Suppressor macrophage treated with lipopolysaccharide for 4 hours (primary cell): ENCODE results near the gene SLC8B1.

ENCODE experiments used
- DNase-seq: peaks from one replicate; pipeline ENCODE4 v3.0.0-alpha.2; 2020

The SLC8B1 gene

DNA sequence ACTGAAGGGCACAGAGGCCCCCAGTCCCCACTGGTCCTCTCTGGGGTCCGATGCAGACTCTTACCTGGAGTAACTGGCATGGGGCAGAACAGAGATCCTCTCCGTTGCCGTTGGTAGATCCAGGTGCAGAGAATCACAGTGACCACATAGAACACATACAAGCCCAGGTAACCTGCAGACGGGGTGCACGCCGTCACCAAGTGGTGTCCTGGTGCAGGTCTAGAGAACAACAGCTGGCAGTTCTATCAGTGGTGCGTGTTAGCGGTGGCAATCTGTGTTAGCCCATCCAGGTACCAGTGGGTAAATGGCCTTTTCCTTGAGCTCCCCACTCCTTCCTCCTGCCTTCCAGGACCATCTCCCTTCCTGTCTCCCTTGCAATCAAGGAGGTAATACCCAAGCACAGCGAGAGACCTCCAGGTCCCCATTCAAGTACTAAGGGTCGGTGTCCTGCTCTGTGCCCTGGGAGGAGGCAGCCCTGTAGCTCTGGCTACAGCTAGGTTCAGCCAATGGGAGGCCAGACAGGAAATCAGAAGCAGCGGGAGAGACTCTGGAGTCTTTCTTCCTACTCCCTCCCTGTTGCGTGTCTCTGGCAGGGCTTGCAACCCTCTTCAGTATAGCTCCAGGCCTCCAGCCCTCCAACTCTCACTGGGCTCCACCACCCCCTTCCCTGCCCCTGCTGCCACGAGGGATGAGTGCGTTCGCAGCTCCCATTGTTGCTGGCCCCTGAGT, 15.8 kb downstream of the SLC8B1 start:
- no peak for DNase-seq

DNA sequence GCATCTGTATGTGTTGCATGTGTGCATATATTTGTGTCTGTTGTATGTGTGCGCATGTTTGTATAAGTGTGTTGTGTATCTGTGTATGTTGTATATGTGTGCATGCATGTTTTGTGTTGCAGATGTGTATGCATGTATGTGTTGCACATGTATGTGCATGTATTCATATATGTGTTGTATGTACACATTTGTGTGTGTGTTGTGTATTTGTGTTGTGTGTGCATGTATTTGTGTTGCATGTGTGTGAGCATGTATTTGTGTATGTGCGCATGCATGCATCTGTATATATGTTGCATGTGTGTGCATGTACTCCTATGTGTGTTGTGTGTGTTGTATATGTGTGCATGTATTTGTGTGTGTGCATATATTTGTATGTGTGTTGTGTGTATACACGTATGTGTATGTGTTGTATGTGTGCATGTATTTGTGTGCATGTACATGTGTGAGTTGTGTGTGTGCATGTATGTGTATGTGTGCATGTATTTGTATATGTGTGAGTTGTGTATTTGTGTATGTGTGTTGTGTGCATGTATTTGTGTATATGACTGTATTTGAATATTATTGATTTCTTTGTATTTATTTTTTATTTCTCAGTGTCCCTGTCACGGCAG, 16.8 kb downstream of the SLC8B1 start:
- DNase-seq = no peak

DNA sequence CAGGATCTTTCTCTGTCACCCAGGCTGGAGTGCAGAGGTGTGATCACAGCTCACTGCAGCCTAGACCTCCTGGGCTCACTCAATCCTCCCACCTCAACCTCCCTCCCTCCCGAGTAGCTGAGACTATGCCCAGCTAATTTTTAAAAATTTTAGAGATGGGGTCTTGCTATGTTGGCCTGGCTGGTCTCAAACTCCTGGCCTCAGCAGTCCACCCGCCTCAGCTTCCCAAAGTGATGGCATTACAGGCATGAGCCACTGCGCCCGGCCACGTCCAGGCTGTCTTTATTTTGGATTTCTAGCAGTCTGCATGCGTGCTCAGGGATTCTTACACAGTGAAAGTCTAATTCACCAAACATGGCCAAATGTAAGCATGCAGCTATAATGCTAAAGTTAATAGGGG, 17.8 kb downstream of the SLC8B1 start:
- DNase-seq = no peak

DNA sequence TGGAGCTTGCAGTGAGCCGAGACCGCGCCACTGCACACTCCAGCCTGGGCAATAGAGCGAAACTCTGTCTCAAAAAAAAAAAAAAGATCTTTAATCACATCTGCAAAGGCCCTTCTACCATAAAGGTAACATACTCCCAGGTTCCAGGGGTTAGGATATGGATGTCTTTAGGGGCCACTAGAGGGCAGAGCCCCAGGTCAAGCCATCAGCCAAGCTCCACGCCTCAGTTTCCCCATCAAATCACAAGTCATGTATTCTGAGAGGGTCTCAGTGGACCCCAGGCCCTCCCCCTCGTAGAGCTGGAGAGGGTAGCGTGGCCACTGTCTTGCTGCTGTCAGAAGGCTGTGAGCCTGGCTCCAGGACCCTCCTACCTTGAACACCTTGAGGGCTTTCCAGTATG, 18.8 kb downstream of the SLC8B1 start:
- DNase-seq = no peak

DNA sequence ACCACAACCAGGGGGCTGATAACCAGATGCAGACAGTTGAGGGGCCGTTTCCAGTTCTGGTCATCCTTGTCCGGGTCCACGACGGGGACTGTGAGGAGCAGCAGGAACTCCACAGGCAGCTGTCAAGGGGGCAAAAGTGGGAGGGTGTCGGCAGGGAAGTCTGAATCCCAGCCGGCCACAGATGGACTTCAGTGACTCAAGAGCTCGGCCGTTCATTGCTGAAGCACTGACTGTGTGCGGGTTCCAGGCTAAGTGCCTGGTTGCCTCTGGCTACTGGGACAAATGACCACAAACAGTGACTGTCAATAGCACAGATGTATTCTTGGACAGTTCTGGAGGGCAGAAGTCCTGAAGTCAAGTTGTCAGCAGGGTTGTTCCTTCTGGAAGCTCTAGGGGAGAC, 19.6 kb downstream of the SLC8B1 start:
- DNase-seq = no peak

DNA sequence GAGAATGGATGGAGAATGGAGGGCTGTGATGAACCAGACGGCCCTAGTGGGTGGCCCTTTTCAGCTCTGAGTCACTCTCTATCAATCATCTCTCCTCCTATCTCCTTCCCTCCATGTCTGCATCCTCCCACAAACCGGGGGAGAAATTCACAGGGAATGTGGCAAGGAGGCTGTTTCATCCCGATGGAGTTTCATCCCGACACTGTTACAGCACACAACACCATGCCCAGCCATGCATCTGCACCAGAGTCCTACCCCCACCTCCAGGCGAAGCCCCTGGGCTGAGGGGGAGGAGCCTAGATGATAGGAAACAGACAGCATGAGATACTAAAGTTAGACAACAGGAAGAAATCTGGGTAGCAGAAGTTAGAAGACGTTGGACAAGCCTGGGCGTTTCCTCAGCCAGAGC, 20.8 kb downstream of the SLC8B1 start:
- DNase-seq = no peak

DNA sequence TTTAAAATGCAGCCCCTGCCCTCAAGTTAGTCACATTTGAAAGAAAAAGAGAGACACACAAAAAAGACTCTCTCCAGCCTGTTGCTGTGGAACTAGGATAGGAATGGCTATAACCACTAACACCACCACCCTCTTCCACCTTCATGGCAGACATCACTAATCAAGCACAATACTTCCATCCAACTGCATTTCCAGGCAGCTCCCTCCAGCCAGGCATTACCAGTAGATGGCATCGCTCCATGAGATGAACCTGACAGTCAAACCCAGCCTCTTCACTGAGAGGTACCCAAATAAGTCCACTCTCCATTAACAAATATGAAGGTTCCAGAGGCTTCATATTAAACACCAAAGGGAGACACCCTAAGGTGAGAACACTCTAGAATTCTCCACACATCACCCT, 24.4 kb downstream of the SLC8B1 start:
- DNase-seq = no peak

DNA sequence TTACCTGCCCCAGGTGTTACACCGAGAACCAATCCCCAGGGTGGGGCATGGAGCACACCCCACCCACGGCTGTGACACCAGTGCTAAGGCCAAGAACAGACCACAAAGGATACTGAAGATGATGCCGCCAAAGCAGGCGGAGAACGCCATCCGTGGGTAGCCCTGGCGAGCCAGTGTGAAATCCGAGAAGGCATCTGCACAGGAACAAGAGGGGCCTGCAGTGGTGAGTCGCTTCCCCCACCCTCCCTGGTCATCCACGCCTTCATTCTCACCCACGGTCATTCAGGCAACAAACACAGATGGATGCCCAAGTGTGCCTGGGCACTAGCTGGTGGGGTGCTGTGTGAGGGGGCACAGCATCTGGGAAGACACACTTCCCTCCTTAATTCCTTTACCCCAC, 28.5 kb downstream of the SLC8B1 start:
- no peak for DNase-seq

DNA sequence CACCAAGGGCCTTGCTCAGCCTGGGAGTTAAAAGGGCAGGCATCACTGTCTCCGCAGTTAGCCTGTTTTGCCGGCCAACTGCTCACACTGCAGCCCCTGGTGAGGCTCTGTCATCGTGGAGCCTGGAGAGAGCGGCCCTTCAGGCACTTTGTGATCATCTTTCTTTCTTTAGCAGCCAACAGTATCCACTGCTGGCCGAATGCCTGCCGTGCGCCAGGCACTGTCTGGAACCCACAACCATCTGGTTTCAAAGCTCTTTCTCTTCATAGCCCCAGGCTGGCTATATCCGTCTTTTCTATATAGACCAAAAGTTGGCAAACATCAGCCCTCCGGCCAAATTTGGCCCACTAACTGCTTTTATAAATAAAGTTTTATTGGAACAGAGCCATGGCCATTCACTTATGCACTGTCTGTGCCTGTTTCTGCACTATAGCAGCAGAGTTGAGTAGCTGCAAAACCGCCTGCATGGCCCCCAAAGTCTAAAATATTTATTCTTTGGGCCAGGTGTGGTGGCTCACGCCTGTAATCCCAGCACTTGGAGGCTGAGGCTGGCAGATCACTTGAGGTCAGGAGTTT, 29.5 kb downstream of the SLC8B1 start:
- DNase-seq = no peak

DNA sequence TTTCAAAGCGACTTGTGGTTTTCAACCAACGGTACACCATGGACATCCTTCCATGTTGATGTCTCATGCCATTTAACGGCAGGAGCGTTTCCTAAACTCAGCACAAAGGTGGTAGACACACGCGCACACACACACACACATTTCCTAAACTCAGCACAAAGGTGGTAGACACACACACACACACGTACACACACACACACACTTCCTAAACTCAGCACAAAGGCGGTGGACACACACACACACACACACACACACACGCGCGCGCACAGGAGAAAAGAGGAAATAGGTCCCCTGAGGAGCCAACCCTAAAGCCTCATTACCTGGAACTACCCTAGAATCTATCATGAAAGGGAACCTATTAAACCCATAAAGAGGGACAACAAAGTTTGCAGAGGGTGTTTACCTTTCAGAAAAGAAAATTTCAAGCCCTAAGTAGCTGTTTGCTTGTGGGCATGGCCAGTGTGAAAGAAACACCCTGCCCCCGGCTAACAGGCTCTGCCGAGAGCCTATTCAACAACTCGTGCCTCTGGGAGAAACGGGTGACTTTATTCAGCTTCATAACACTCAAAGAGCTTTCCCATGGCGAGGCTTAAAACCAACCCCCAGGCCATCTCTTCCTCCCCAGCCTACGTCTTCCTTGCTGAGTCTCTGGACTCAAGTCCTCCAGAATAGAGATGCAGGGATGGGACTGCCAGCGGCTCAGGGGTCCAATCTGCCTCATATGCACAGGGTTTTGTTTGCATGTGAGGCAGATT, 31.8 kb downstream of the SLC8B1 start:
- peak; percentile 51 for DNase-seq

DNA sequence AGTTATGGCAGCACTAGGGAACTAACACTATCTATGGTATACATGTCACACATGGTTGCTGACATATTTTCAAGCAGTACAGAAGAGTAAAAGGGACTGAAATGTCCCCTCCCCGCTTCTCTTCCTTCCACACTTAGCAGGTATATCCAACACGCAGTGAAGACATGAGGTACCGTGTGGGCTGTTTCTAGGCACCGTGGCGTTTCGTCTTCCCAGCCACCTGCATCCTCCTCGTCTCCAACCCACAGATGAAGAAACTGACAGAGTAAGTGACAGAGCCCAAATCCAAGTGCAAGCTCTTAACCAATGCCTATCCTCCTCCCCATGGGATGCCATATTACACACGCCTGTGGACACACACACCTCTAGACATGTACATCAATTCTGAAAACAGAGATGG, 32.4 kb downstream of the SLC8B1 start:
- no peak for DNase-seq

DNA sequence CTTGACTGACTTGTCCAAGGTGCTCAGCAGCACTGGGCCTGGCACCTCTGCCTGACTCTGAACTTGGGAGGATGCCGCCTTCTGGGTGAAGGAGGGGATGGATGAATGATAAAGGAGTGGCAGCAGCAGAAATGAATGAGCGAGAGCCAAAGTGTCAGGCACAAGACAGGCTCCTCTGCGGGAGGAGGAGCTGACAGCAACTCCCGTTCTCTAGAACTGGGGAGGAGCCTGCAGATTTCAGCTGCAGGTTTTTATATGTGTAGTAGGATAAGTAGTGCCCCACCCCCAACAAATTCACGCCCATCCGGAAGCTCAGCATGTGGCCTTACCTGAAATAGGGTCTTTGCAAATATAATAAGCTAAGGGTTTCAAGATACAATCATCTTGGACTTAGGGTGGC, 33.1 kb downstream of the SLC8B1 start:
- no peak for DNase-seq

DNA sequence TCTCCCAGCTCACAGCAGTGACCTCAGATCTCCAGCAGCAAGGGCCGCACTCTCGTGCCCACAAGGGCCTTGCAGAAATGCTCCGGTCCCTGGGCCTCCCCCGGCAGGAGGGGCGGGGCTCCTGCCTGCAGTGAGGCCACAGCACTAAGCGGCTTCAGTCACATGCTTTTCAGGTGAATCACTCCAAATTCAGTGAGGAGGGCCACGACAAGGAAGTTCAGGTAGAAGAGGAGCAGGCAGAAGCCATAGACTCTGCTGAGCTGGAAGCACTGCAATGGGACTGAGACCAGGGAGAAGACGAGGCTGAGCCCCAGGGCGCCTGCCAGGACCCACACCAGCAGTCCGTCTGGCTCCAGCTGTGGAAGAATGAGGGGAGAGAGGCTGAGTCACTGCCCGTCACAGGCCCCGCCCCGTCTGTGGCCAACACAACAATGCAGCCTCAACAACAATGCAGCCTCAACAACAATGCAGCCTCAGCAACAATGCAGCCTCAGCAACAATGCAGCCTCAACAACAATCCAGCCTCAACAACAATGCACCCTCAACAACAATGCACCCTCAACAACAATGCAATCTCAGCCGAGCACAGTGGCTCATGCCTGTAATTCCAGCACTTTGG, 35.2 kb downstream of the SLC8B1 start:
- DNase-seq = no peak

DNA sequence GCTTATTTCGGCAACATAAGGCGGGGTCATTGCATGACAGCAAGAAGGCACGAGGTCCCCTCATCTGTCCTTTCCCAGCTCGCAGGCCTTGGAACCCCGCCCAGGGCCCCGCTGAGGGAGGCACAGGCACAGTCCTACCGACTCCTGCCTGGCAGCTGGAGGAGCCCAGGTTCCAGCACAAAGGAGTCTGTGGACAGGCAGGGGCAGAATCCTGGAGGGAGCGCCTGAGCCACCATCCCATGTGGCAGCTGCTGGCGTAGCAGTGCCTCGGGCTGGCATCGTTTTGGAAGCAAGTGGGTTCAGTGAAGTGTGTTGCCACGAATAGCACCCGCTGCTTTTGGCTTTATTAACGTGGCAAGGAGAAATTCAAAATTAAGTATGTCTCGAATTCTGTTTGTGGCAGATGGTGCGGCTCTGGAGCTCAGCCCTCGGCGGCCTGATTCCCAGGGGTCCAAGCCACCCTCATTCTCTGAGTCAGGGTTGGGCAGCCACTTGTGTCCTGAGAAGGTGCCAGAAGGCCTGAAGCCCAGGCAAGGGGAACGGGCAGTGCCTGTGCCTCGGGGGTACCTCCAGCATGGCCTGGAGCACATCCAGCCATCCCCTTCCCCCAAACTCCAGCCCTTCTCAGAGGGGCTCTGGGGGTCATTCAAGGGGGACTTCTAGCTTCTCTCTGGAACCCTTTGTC, 35.9 kb downstream of the SLC8B1 start:
- DNase-seq = no peak

DNA sequence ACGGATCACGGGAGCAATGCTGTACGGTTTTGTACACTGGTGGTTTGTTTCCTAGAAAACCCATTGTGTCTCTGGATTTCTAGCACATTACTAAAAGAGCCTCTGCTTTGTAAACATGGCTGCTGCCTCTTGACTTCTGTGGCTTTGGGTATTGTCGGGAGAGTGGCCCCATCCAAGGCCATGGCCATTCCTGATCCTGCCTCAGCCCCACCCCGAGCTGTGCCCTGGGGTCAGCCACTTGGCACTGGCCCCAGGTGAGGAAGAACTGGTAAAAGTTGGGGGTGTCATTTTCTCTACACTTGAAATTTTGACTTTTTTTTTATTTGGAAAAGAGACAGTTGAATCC, 36.5 kb downstream of the SLC8B1 start:
- DNase-seq = no peak

DNA sequence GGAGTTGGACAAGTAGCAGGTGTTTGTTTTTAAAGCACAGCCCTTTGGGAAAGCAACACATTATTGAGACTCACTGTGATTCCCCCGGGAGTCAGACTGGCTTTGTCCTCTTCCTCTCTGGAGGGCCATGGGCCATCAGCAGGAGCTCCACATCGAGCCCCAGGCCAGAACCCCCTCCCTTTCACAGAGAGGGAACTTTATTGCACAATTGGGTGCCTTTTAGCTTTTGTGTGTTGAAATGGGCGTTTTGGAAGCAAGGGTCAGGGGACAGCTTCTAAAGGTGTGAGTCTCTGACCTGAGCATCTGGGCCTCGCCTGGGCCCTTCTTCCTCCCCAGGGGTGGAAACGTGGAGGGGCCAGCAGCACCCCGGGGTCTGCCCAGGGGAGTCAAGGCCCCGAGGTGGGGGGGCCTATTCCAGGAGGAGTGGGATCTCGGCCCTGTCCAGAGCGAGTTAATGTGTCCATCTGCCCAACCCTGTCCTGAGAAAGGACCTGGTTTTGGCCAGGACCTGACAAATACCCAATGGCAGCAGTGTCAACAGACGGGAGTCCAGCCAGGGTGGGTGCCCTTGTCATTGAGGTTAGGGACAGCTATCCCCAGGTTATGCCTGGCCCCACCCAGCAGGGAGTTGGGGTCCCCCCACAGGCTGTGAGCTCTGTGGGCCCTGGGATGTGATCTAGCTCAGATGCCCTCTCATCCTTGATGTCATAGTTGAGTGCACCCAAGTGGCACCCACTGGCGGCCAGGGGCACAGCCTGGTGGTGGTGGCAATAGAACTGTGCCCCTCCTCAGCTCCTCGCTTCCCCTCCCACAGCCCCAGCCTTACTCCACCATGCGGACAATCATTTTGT, 37.1 kb downstream of the SLC8B1 start:
- DNase-seq = no peak

DNA sequence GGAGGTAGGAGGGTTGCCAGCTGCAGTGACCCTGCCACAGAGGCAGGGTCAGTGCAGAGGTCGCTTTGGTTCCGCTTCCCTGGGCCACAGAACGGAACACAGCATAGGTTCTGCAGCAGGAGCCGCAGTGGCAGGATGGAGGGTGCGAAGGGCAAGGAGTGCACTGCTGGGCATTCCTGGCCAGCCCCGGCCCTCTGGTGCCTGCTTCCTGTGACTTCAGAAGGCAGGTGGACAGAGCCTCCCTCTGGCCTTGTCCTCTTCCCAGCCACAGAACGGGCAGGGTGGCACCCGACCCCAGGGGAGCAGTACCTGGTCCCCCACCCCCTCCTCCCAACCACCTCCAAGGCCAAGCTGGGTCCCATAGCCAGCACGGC, 37.7 kb downstream of the SLC8B1 start:
- no peak for DNase-seq

DNA sequence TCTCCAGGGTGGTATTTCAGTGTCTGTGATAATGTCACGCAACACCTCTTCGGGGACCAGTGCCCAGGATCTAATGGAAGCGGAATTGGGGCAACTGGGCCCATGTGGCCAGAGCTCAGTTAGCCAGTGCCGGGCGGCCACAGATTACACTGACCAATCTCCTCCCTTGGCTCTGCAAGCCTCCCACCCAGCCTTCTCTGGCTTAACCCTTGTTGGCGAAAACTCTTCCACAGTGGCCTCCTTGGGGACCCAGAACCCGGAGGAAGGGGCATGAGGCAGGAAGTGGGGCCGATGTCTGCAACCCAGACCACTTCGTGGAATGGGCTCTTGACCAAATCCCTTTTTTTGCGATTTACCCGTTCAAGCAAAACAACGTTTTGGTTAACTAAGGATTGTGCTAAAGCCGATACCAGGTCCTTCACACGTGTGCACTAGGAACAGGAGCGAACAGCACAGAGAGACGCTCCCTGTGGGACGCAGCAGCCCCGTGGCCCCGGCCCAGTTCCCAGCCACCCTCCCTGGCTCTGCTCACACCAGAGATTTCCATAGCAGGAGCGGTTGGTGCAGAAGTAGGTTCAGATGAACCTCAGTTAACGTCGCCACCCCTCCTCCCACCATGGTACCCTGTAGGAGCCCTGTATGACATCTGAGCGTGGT, 38.2 kb downstream of the SLC8B1 start:
- no peak for DNase-seq

DNA sequence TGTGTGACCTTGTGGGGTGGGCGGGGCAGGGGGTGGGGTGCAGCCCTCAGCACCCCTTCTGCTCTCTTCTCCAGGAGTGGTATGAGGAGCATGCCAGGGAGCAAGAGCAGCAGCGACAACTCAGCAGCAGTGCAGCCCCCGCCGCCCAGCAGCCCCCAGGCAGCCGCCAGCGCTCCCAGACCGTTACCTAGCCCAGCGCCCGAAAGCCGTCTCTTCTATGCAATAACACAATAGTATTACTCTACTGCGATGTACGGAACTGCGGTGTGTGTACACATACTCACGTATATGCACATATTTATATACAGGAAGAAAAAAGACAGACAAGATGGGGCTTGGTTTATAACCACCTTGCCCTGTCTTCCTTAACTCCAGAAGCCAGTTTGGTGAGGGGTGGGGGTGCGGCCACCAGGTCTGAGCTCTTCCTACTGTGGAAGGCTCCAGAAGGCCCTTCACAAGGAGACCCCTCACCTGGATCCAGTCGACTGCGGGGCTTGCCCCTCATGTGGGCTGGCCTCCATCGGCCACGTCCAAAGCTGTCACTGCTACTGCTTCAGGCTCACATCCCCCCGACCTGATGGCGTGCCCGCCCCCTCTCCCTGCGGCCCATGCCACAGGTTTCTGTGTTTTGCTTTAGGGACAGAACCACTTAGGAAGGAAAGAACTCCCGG, 38.9 kb downstream of the SLC8B1 start:
- DNase-seq = no peak

DNA sequence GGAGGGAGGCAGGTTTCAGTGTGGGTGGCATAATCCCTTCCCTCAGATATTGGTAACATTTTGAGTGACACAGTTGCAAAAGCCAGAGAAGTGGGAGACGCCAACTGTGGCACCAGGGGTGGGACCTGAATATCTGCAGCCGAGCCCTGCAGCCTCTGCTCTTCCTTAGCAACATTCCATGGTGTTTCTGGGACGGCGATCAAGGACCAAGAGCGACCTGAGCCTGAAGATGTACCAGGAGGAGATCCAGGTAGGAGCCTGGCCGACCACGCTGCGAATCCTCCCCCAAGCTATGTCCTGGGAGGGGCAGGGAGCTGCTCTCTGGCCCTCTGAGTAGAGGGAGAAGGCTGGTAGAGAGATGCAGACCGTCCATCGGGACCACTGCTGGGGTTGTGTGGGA, 41.8 kb downstream of the SLC8B1 start:
- DNase-seq = no peak

DNA sequence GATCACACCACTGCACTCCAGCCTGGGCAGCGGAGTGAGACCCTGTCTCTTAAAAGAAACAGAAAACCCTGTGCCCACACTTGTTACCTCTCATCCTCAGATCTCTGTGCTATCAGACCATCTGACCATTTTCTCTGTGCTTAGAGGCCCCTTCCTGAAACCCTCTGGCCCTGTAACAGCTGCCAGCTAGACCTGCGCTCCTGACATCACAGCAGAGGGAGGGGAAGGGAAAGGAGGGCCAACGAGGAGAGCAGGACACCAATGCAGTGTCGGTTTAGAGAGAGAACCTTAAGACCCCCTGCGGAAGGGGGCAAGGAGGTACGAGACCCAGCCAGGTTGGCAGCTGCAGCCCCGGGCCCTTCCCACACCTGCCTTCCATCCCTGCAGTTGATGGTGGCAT, 42.4 kb downstream of the SLC8B1 start:
- no peak for DNase-seq
